ENCODE results near the gene PAX9. TPM values are rescaled to one million over a fixed set of nuclear protein-coding genes. Genes with fewer than 3 reads are reported as not detected.

The PAX9 gene
- total and polyA plus RNA-seq, 2 donors (not counting 1 experiment from before 2014, with no cell fraction given): not detected

DNA sequence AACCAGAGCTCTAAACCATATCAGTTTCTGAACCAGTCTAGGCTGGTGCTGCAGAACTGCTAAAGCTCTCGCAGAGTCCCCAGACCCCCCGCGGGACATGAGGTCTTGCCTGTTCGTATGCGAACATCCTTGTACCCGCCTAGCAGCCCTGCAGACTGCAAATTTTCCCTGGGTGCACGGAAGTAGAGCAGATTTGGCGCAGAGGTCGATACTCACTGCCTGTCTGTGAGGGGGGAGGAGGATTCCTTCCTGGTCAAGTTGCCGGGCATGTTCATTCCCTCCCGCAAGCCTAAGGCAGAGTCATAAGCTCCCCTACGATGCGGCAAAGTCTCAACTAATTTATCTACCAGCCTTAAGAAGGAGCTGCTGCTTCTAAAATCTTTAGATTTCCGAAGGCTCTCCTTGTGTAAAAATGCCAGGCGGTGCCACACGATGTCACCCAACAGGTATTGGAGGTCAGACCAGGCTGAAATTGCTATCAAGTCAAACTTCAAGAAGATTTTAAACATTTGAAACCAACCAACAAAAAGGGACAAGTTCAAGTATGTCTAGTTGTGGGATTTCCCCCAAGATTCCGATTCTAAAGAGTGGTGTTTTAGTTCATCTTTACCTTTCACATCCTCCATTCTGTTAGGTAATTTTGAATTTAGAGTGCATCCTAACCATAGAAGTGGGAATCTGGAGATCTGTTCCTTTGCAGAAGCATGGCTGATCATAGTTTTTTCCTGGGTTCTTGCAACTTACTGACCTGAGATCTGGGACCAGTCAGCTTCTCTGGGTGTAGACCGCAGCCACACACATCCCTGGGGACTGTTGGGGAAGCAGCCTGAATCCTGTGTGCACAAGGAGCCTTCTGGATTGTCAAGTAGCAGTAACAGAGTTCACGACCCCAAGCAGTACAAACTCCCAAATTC is 1.6 kb upstream of the PAX9 start:
- 9% methylated on average over 16 of the region's 19 CpGs for WGBS (ENCODE audit: insufficient coverage)
- Histone ChIP-seq H3K79me2 (ENCODE audit: control insufficient read depth, insufficient read depth, low read length) (no peaks in the 10 kb centered on the region), H2AFZ (ENCODE audit: insufficient read depth, low read depth, low read length, poor library complexity, severe bottlenecking) (no peak overlapping the region), H3K4me1 (ENCODE audit: control insufficient read depth in 2 of 2, insufficient read depth in 2 of 2, low read length in 2 of 2) (peaks cover 9 to 31% of the 10 kb centered on the region in 2 donors), H3K27ac (ENCODE audit: low read length in 2 of 2) (no peak overlapping the region), H3K36me3 (replicated peaks in 1 of 2; ENCODE audit: control extremely low read depth in 1 of 2, control insufficient read depth in 1 of 2, extremely low read depth in 1 of 2, insufficient read depth in 2 of 2, low read length in 1 of 2) (no peaks in the 10 kb centered on the region), H4K20me1 (ENCODE audit: control insufficient read depth, insufficient read depth, low read length, poor library complexity, severe bottlenecking) (no peaks in the 10 kb centered on the region), H3K4me2 (replicated peaks; ENCODE audit: low read depth, low read length, poor library complexity, severe bottlenecking) (no peak overlapping the region), H3K9ac (ENCODE audit: low read length) (no peak overlapping the region), H3K4me3 (ENCODE audit: control extremely low read depth in 1 of 5, extremely low read depth in 1 of 5, insufficient read depth in 1 of 5, low read depth in 2 of 5, low read length in 4 of 5) (no peak overlapping the region), H3K9me3 (ENCODE audit: control extremely low read depth in 1 of 3, control insufficient read depth in 2 of 3, insufficient read depth in 1 of 3, low read length in 2 of 3) (peaks cover 0 to 74% (median 0%) of the 10 kb centered on the region in 3 donors), H3K27me3 (replicated peaks in 1 of 4; ENCODE audit: control extremely low read depth in 1 of 4, control insufficient read depth in 3 of 4, insufficient read depth in 4 of 4, low read length in 3 of 4) (peaks cover 0 to 94% (median 62%) of the 10 kb centered on the region in 4 experiments)
- ChIA-PET POLR2A (no interaction called here), CTCF (no interaction called here)
- no peak overlapping the region for H3K27ac Mint-ChIP-seq
- TF ChIP-seq, protein P1, sequence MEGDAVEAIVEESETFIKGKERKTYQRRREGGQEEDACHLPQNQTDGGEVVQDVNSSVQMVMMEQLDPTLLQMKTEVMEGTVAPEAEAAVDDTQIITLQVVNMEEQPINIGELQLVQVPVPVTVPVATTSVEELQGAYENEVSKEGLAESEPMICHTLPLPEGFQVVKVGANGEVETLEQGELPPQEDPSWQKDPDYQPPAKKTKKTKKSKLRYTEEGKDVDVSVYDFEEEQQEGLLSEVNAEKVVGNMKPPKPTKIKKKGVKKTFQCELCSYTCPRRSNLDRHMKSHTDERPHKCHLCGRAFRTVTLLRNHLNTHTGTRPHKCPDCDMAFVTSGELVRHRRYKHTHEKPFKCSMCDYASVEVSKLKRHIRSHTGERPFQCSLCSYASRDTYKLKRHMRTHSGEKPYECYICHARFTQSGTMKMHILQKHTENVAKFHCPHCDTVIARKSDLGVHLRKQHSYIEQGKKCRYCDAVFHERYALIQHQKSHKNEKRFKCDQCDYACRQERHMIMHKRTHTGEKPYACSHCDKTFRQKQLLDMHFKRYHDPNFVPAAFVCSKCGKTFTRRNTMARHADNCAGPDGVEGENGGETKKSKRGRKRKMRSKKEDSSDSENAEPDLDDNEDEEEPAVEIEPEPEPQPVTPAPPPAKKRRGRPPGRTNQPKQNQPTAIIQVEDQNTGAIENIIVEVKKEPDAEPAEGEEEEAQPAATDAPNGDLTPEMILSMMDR (IDR thresholded peaks at IDR 0.05): no peak
- TF ChIP-seq EZH2 (IDR thresholded peaks at IDR 0.05; ENCODE audit: borderline replicate concordance, insufficient read depth, low read depth, low read length, poor library complexity, severe bottlenecking): no peak
- H3K9me3 Mint-ChIP-seq (ENCODE audit: insufficient read depth): no peaks in the 10 kb centered on the region
- H3K4me3 Mint-ChIP-seq: no peak overlapping the region
- peaks cover 27% of the 10 kb centered on the region for H3K4me1 Mint-ChIP-seq
- ATAC-seq (ENCODE audit: low read depth): no peak
- peaks cover 78% of the 10 kb centered on the region for H3K27me3 Mint-ChIP-seq
- intact Hi-C loops (cut with micrococcal nuclease): no loop called here
- DNase-seq: no peak
